GM12878 (cell line): ENCODE measurements around the gene OGDHL.

ENCODE experiments used
- ETV6 ChIP-seq, 2 experiments: fragments of 450-650 bp in 1 of 2; IDR thresholded peaks in 1 of 2; conservative IDR thresholded peaks in 1 of 2; 2 replicates each; pipeline ENCODE4 v1.6.1; 2014; ENCODE audit warnings: antibody characterized with exemption in 1 of 2, borderline replicate concordance in 1 of 2, low read depth in 1 of 2, mild to moderate bottlenecking in 1 of 2, moderate library complexity in 1 of 2
- HDGF ChIP-seq: fragments of 450-650 bp; IDR thresholded peaks from 2 replicates; pipeline ENCODE4 v1.6.1; 2016; ENCODE audit warnings: antibody characterized with exemption
- POLR2A ChIP-seq: IDR thresholded peaks from 2 replicates; pipeline ENCODE4 v1.6.1; 2011; ENCODE audit warnings: low read depth, mild to moderate bottlenecking, low read length
- RAD51 ChIP-seq: fragments of 450-650 bp; IDR thresholded peaks from 2 replicates; pipeline ENCODE4 v1.6.1; 2016; ENCODE audit warnings: moderate library complexity, mild to moderate bottlenecking, inconsistent platforms
- SP1 ChIP-seq: IDR thresholded peaks from one replicate; pipeline ENCODE4 v1.6.1; 2011; ENCODE audit warnings: low read depth, low read length
- TBL1XR1 ChIP-seq: IDR thresholded peaks from 2 replicates; pipeline ENCODE4 v1.6.1; 2012; ENCODE audit warnings: low read depth, low read length, improper control_type of control experiment
- TF ChIP-seq, protein P1 (sequence below): IDR thresholded peaks from 2 replicates; pipeline ENCODE4 v1.6.1; 2012; ENCODE audit warnings: low read depth, low read length, improper control_type of control experiment
- TF ChIP-seq, protein P2 (sequence below): IDR thresholded peaks from 2 replicates; pipeline ENCODE4 v1.6.1; 2011; ENCODE audit warnings: borderline replicate concordance, low read depth, mild to moderate bottlenecking, moderate library complexity, low read length; ENCODE audit not compliant: insufficient read depth, poor library complexity, severe bottlenecking
- TF ChIP-seq, protein P3 (sequence below), 3 experiments: IDR thresholded peaks in 2 of 3; conservative IDR thresholded peaks in 1 of 3; 2 replicates each; pipeline ENCODE4 v1.5.1; 2011; ENCODE audit warnings: low read depth in 3 of 3, low read length in 3 of 3, mild to moderate bottlenecking in 3 of 3, control low read depth in 2 of 3, moderate library complexity in 2 of 3, inconsistent platforms in 1 of 3, mixed read lengths in 1 of 3; ENCODE audit not compliant: control insufficient read depth in 2 of 3, insufficient read depth in 1 of 3; ENCODE audit errors: extremely low read depth in 1 of 3
- TF ChIP-seq, protein P4 (sequence below): IDR thresholded peaks from 2 replicates; pipeline ENCODE4 v1.6.1; 2012; ENCODE audit warnings: mild to moderate bottlenecking, low read depth, low read length

DNA sequence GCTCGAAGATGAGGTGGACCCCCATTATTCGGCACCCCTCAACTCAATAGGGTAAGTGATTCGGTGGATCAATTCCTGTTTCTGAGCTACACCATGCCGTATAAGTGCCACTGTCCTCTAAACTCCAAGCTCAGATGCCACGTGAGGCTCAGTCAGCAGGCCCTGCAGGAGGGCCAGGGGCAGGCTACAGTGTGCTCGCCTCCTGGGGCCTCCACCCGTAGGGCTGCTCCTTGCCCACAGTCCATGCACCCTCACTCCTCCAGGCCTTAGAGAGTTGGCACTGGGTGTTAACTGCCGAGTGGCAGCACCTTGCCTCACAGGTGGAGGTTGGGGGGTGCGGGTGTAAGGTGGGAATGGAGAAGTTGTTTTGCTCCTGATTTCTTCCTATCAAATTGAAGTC lies 70.5 kb downstream of the OGDHL start:
- TF ChIP-seq POLR2A (no peak), RAD51 (no peak), TBL1XR1 (no peak), HDGF (no peak), ETV6 (conservative IDR thresholded peaks at IDR 0.05 in 1 of 2, IDR thresholded peaks at IDR 0.05 in 1 of 2; ENCODE audit: borderline replicate concordance in 1 of 2, low read depth in 1 of 2) (no peak), SP1 (no peak)
- TF ChIP-seq, protein P1, sequence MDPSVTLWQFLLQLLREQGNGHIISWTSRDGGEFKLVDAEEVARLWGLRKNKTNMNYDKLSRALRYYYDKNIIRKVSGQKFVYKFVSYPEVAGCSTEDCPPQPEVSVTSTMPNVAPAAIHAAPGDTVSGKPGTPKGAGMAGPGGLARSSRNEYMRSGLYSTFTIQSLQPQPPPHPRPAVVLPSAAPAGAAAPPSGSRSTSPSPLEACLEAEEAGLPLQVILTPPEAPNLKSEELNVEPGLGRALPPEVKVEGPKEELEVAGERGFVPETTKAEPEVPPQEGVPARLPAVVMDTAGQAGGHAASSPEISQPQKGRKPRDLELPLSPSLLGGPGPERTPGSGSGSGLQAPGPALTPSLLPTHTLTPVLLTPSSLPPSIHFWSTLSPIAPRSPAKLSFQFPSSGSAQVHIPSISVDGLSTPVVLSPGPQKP = no peak
- TF ChIP-seq, protein P2, sequence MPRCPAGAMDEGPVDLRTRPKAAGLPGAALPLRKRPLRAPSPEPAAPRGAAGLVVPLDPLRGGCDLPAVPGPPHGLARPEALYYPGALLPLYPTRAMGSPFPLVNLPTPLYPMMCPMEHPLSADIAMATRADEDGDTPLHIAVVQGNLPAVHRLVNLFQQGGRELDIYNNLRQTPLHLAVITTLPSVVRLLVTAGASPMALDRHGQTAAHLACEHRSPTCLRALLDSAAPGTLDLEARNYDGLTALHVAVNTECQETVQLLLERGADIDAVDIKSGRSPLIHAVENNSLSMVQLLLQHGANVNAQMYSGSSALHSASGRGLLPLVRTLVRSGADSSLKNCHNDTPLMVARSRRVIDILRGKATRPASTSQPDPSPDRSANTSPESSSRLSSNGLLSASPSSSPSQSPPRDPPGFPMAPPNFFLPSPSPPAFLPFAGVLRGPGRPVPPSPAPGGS = no peak
- TF ChIP-seq, protein P3, sequence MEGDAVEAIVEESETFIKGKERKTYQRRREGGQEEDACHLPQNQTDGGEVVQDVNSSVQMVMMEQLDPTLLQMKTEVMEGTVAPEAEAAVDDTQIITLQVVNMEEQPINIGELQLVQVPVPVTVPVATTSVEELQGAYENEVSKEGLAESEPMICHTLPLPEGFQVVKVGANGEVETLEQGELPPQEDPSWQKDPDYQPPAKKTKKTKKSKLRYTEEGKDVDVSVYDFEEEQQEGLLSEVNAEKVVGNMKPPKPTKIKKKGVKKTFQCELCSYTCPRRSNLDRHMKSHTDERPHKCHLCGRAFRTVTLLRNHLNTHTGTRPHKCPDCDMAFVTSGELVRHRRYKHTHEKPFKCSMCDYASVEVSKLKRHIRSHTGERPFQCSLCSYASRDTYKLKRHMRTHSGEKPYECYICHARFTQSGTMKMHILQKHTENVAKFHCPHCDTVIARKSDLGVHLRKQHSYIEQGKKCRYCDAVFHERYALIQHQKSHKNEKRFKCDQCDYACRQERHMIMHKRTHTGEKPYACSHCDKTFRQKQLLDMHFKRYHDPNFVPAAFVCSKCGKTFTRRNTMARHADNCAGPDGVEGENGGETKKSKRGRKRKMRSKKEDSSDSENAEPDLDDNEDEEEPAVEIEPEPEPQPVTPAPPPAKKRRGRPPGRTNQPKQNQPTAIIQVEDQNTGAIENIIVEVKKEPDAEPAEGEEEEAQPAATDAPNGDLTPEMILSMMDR (IDR thresholded peaks at IDR 0.05 in 2 of 3, conservative IDR thresholded peaks at IDR 0.05 in 1 of 3; ENCODE audit: control insufficient read depth in 2 of 3, extremely low read depth in 1 of 3, insufficient read depth in 1 of 3, low read depth in 3 of 3, low read length in 3 of 3) = no peak
- TF ChIP-seq, protein P4, sequence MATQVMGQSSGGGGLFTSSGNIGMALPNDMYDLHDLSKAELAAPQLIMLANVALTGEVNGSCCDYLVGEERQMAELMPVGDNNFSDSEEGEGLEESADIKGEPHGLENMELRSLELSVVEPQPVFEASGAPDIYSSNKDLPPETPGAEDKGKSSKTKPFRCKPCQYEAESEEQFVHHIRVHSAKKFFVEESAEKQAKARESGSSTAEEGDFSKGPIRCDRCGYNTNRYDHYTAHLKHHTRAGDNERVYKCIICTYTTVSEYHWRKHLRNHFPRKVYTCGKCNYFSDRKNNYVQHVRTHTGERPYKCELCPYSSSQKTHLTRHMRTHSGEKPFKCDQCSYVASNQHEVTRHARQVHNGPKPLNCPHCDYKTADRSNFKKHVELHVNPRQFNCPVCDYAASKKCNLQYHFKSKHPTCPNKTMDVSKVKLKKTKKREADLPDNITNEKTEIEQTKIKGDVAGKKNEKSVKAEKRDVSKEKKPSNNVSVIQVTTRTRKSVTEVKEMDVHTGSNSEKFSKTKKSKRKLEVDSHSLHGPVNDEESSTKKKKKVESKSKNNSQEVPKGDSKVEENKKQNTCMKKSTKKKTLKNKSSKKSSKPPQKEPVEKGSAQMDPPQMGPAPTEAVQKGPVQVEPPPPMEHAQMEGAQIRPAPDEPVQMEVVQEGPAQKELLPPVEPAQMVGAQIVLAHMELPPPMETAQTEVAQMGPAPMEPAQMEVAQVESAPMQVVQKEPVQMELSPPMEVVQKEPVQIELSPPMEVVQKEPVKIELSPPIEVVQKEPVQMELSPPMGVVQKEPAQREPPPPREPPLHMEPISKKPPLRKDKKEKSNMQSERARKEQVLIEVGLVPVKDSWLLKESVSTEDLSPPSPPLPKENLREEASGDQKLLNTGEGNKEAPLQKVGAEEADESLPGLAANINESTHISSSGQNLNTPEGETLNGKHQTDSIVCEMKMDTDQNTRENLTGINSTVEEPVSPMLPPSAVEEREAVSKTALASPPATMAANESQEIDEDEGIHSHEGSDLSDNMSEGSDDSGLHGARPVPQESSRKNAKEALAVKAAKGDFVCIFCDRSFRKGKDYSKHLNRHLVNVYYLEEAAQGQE = no peak
